Measurements from ENCODE around the gene WNK2.

WNK2 gene

DNA sequence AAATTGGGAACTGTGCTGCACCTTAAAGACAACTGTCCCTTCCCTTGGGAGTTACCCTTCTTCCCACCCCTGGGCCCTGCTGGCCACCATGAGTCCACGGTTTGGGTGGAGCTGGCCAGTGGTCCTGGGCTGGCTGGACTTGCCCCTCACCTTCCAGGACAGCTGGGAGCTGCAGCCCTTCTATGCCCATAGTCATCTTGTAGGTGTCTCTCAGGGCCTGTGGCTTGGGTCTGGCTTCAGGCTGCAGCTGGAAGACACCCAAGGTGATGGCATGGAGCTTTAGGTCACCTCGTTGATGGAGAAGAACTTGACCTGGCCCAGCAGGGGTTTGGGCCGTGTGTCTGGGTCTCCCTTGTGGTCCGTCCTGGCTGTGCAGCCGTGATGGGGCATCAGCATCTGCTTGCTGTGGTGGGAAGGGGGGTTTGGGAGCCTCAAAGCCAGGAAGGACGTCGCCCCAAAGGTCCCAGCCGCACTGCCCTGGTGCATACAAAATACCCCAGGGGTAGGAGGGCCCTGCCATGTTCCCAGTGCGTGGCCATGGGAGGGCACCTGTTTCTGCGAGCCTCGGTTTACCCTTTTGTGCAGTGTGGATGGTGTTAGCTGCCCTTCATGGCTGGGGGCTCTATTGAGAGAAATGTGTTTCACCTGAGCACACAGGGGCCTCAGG is 8.9 kb downstream of the WNK2 start:
- no peaks in the 10 kb centered on the region for H3K9me2 ChIP-seq (replicated peaks; ENCODE audit: insufficient read depth, low read length)
- no peaks in the 10 kb centered on the region for H3K36me3 ChIP-seq (ENCODE audit: low read length)
- no peak overlapping the region for H2AFZ ChIP-seq (ENCODE audit: low read depth, low read length, severe bottlenecking)
- no peak overlapping the region for H3K4me2 ChIP-seq (ENCODE audit: low read depth, low read length, poor library complexity, severe bottlenecking)
- H3K27ac ChIP-seq (ENCODE audit: low read depth, low read length): no peak overlapping the region
- H3K27me3 ChIP-seq (ENCODE audit: low read length): no peaks in the 10 kb centered on the region
- no peaks in the 10 kb centered on the region for H3F3A ChIP-seq (ENCODE audit: insufficient read depth)
- no peaks in the 10 kb centered on the region for H3K9me3 ChIP-seq (ENCODE audit: insufficient read depth, low read length)
- H3K4me3 ChIP-seq (ENCODE audit: insufficient read depth, low read length, poor library complexity, severe bottlenecking): no peak overlapping the region
- TF ChIP-seq, protein P1, sequence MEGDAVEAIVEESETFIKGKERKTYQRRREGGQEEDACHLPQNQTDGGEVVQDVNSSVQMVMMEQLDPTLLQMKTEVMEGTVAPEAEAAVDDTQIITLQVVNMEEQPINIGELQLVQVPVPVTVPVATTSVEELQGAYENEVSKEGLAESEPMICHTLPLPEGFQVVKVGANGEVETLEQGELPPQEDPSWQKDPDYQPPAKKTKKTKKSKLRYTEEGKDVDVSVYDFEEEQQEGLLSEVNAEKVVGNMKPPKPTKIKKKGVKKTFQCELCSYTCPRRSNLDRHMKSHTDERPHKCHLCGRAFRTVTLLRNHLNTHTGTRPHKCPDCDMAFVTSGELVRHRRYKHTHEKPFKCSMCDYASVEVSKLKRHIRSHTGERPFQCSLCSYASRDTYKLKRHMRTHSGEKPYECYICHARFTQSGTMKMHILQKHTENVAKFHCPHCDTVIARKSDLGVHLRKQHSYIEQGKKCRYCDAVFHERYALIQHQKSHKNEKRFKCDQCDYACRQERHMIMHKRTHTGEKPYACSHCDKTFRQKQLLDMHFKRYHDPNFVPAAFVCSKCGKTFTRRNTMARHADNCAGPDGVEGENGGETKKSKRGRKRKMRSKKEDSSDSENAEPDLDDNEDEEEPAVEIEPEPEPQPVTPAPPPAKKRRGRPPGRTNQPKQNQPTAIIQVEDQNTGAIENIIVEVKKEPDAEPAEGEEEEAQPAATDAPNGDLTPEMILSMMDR (IDR thresholded peaks at IDR 0.05; ENCODE audit: insufficient read depth, low read length, poor library complexity, severe bottlenecking): no peak
- no peak for TF ChIP-seq EZH2phosphoT487 (conservative IDR thresholded peaks at IDR 0.05; ENCODE audit: low read length)
- H3K9ac ChIP-seq (ENCODE audit: low read length): no peak overlapping the region
- no peaks in the 10 kb centered on the region for H4K20me1 ChIP-seq (ENCODE audit: low read depth, low read length)
- H3K79me2 ChIP-seq (ENCODE audit: insufficient read depth, low read length): no peaks in the 10 kb centered on the region

DNA sequence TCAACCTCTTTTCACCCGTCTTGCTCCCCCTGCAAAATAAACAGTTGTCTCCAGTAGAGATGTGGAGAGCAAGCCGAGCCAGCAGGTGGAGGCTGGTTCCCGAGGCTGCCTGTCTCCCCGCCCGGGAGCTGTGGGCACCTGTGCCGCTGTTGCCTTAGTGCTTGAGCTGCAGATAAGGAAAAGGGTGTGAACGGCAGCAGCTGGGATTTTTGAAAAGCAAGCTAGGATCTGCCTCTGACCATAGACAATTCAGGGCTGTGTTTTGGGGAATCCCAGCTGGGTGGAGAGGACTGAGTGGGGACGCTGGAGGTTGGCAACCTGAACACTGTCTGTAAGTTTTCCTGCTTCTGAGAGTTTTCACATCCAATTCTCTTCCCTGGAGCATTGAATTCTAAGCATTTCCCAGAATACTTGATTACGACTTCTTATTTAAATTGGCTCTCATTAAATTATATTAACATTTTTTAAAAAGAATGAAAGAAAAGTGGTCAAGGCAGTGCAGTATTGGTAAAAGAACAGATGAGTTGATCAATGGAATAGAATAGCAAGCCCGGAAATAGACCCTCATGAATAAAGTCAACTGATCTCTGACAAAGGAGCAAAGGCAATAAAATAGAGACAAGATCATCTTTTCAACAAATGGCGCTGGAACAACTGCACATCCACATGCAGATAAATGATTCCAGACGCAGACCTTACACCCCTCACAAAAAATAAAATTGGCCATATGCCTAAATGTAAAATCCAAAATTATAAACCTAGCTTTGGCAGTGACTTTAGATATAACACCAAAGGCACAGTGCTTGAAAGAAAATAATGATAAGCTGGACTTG is 9.7 kb downstream of the WNK2 start:
- Histone ChIP-seq H3K27me3 (ENCODE audit: low read length) (no peaks in the 10 kb centered on the region), H3K4me3 (ENCODE audit: insufficient read depth, low read length, poor library complexity, severe bottlenecking) (no peak overlapping the region), H3K9ac (ENCODE audit: low read length) (no peak overlapping the region), H3K27ac (ENCODE audit: low read depth, low read length) (no peak overlapping the region), H3K9me2 (replicated peaks; ENCODE audit: insufficient read depth, low read length) (no peaks in the 10 kb centered on the region), H3K36me3 (ENCODE audit: low read length) (no peaks in the 10 kb centered on the region), H3K9me3 (ENCODE audit: insufficient read depth, low read length) (no peaks in the 10 kb centered on the region), H2AFZ (ENCODE audit: low read depth, low read length, severe bottlenecking) (no peak overlapping the region), H3K79me2 (ENCODE audit: insufficient read depth, low read length) (no peaks in the 10 kb centered on the region), H4K20me1 (ENCODE audit: low read depth, low read length) (no peaks in the 10 kb centered on the region), H3K4me2 (ENCODE audit: low read depth, low read length, poor library complexity, severe bottlenecking) (no peak overlapping the region), H3F3A (ENCODE audit: insufficient read depth) (no peaks in the 10 kb centered on the region)
- TF ChIP-seq EZH2phosphoT487 (conservative IDR thresholded peaks at IDR 0.05; ENCODE audit: low read length): no peak
- TF ChIP-seq, protein P1 (IDR thresholded peaks at IDR 0.05; ENCODE audit: insufficient read depth, low read length, poor library complexity, severe bottlenecking): no peak

DNA sequence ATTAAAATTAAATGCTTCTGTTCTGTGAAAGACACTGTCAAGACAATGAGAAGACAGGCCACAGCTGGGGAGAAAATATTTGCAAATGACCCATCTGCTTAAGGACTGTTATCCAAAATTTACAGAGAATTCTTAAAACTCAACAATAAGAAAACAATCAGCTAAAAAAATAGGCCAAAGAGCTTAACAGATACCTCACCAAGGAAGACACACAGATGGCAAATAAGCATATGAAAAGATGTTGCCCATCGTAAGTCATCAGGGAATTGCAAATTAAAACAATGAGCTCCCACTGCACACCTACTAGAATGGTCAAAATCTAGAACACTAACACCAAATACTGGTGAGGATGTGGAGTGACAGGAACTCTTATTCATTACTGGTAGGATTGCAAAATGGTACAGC is 10.3 kb downstream of the WNK2 start:
- Histone ChIP-seq H3K79me2 (ENCODE audit: insufficient read depth, low read length) (no peaks in the 10 kb centered on the region), H3K36me3 (ENCODE audit: low read length) (no peaks in the 10 kb centered on the region), H3K9me3 (ENCODE audit: insufficient read depth, low read length) (no peaks in the 10 kb centered on the region), H3F3A (ENCODE audit: insufficient read depth) (no peaks in the 10 kb centered on the region), H3K9ac (ENCODE audit: low read length) (no peak overlapping the region), H3K27me3 (ENCODE audit: low read length) (no peaks in the 10 kb centered on the region), H3K4me2 (ENCODE audit: low read depth, low read length, poor library complexity, severe bottlenecking) (no peak overlapping the region), H3K9me2 (replicated peaks; ENCODE audit: insufficient read depth, low read length) (no peaks in the 10 kb centered on the region), H3K27ac (ENCODE audit: low read depth, low read length) (no peak overlapping the region), H4K20me1 (ENCODE audit: low read depth, low read length) (no peaks in the 10 kb centered on the region), H3K4me3 (ENCODE audit: insufficient read depth, low read length, poor library complexity, severe bottlenecking) (no peak overlapping the region), H2AFZ (ENCODE audit: low read depth, low read length, severe bottlenecking) (no peak overlapping the region)
- TF ChIP-seq EZH2phosphoT487 (conservative IDR thresholded peaks at IDR 0.05; ENCODE audit: low read length): no peak
- TF ChIP-seq, protein P1 (IDR thresholded peaks at IDR 0.05; ENCODE audit: insufficient read depth, low read length, poor library complexity, severe bottlenecking): no peak
